Measurements from ENCODE around the gene IGF2R.
"Not testable (repeated sequence)": the region's sequence is repeated elsewhere in the genome, so short reads cannot be mapped to it uniquely, and the experiment has no call there.

The IGF2R gene

GRCh38 chr6:159995405-159995804 is 26.5 kb downstream of the IGF2R start:
- no peak overlapping the region for H3K4me3 Mint-ChIP-seq
- no peak overlapping the region for H3K27ac Mint-ChIP-seq
- peaks cover 94% of the 10 kb centered on the region for H3K4me1 Mint-ChIP-seq (ENCODE audit: low read depth)
- peaks cover 6% of the 10 kb centered on the region for H3K9me3 Mint-ChIP-seq
- no peaks in the 10 kb centered on the region for H3K27me3 Mint-ChIP-seq
- H3K36me3 Mint-ChIP-seq (ENCODE audit: low read depth): peaks cover 81% of the 10 kb centered on the region

GRCh38 chr6:159996087-159996622 is 27.3 kb downstream of the IGF2R start:
- peak overlapping the region; percentile 81 for H3K27ac Mint-ChIP-seq
- H3K36me3 Mint-ChIP-seq (ENCODE audit: low read depth): peaks cover 83% of the 10 kb centered on the region
- H3K27me3 Mint-ChIP-seq: no peaks in the 10 kb centered on the region
- peak overlapping the region; percentile 25 for H3K4me3 Mint-ChIP-seq
- H3K9me3 Mint-ChIP-seq: peaks cover 6% of the 10 kb centered on the region
- H3K4me1 Mint-ChIP-seq (ENCODE audit: low read depth): peaks cover 92% of the 10 kb centered on the region

- peaks cover 6% of the 10 kb centered on the region for H3K9me3 Mint-ChIP-seq
- no peaks in the 10 kb centered on the region for H3K27me3 Mint-ChIP-seq
- H3K27ac Mint-ChIP-seq: peak overlapping the region; percentile 93
- no peak overlapping the region for H3K4me3 Mint-ChIP-seq
- H3K36me3 Mint-ChIP-seq (ENCODE audit: low read depth): peaks cover 78% of the 10 kb centered on the region
- peaks cover 86% of the 10 kb centered on the region for H3K4me1 Mint-ChIP-seq (ENCODE audit: low read depth)
These were observed 28.0 kb downstream of the IGF2R start for GRCh38 chr6:159996626-159997497.

GRCh38 chr6:159997498-159998101 is 28.7 kb downstream of the IGF2R start:
- peaks cover 85% of the 10 kb centered on the region for H3K4me1 Mint-ChIP-seq (ENCODE audit: low read depth)
- H3K27me3 Mint-ChIP-seq: no peaks in the 10 kb centered on the region
- peak overlapping the region; percentile 58 for H3K4me3 Mint-ChIP-seq
- H3K27ac Mint-ChIP-seq: peak overlapping the region; percentile 93
- H3K9me3 Mint-ChIP-seq: peaks cover 6% of the 10 kb centered on the region
- peaks cover 75% of the 10 kb centered on the region for H3K36me3 Mint-ChIP-seq (ENCODE audit: low read depth)

GRCh38 chr6:159998538-159998937 is 29.7 kb downstream of the IGF2R start:
- Mint-ChIP-seq H3K27ac (peak overlapping the region; percentile 93), H3K9me3 (peaks cover 6% of the 10 kb centered on the region), H3K4me3 (peak overlapping the region; percentile 58), H3K4me1 (ENCODE audit: low read depth) (peaks cover 76% of the 10 kb centered on the region), H3K36me3 (ENCODE audit: low read depth) (peaks cover 72% of the 10 kb centered on the region), H3K27me3 (no peaks in the 10 kb centered on the region)

- Mint-ChIP-seq H3K4me3 (peak overlapping the region; percentile 57), H3K27me3 (no peaks in the 10 kb centered on the region), H3K4me1 (ENCODE audit: low read depth) (peaks cover 78% of the 10 kb centered on the region), H3K36me3 (ENCODE audit: low read depth) (peaks cover 72% of the 10 kb centered on the region), H3K9me3 (peaks cover 2% of the 10 kb centered on the region), H3K27ac (peak overlapping the region; percentile 93)
These were observed 30.4 kb downstream of the IGF2R start for GRCh38 chr6:159999240-159999671.

GRCh38 chr6:160000280-160000704 is 31.4 kb downstream of the IGF2R start:
- peak overlapping the region; percentile 51 for H3K27ac Mint-ChIP-seq
- H3K9me3 Mint-ChIP-seq: no peaks in the 10 kb centered on the region
- H3K36me3 Mint-ChIP-seq (ENCODE audit: low read depth): peaks cover 70% of the 10 kb centered on the region
- H3K4me3 Mint-ChIP-seq: no peak overlapping the region
- peaks cover 75% of the 10 kb centered on the region for H3K4me1 Mint-ChIP-seq (ENCODE audit: low read depth)
- no peaks in the 10 kb centered on the region for H3K27me3 Mint-ChIP-seq

GRCh38 chr6:160000893-160001427 is 32.1 kb downstream of the IGF2R start:
- peaks cover 70% of the 10 kb centered on the region for H3K4me1 Mint-ChIP-seq (ENCODE audit: low read depth)
- H3K9me3 Mint-ChIP-seq, H3K4me3 Mint-ChIP-seq, H3K27ac Mint-ChIP-seq, H3K27me3 Mint-ChIP-seq: not testable (repeated sequence)
- peaks cover 63% of the 10 kb centered on the region for H3K36me3 Mint-ChIP-seq (ENCODE audit: low read depth)

- Mint-ChIP-seq H3K27ac (no peak overlapping the region), H3K36me3 (ENCODE audit: low read depth) (peaks cover 56% of the 10 kb centered on the region), H3K27me3 (no peaks in the 10 kb centered on the region), H3K4me3 (no peak overlapping the region), H3K9me3 (no peaks in the 10 kb centered on the region), H3K4me1 (ENCODE audit: low read depth) (peaks cover 68% of the 10 kb centered on the region)
These were observed 34.0 kb downstream of the IGF2R start for GRCh38 chr6:160002882-160003281.

- peaks cover 64% of the 10 kb centered on the region for H3K4me1 Mint-ChIP-seq (ENCODE audit: low read depth)
- no peaks in the 10 kb centered on the region for H3K9me3 Mint-ChIP-seq
- peaks cover 56% of the 10 kb centered on the region for H3K36me3 Mint-ChIP-seq (ENCODE audit: low read depth)
- no peaks in the 10 kb centered on the region for H3K27me3 Mint-ChIP-seq
- H3K27ac Mint-ChIP-seq: peak overlapping the region; percentile 28
- no peak overlapping the region for H3K4me3 Mint-ChIP-seq
These were observed 35.1 kb downstream of the IGF2R start for GRCh38 chr6:160004018-160004417.

- Mint-ChIP-seq H3K27me3 (no peaks in the 10 kb centered on the region), H3K4me1 (ENCODE audit: low read depth) (peaks cover 58% of the 10 kb centered on the region), H3K27ac (peak overlapping the region; percentile 51), H3K36me3 (ENCODE audit: low read depth) (peaks cover 56% of the 10 kb centered on the region), H3K4me3 (no peak overlapping the region), H3K9me3 (no peaks in the 10 kb centered on the region)
These were observed 35.7 kb downstream of the IGF2R start for GRCh38 chr6:160004419-160005175.

GRCh38 chr6:160005211-160005610 is 36.3 kb downstream of the IGF2R start:
- Mint-ChIP-seq H3K27ac (peak overlapping the region; percentile 51), H3K4me1 (ENCODE audit: low read depth) (peaks cover 52% of the 10 kb centered on the region), H3K36me3 (ENCODE audit: low read depth) (peaks cover 55% of the 10 kb centered on the region), H3K27me3 (no peaks in the 10 kb centered on the region), H3K9me3 (no peaks in the 10 kb centered on the region), H3K4me3 (no peak overlapping the region)

- H3K9me3 Mint-ChIP-seq: no peaks in the 10 kb centered on the region
- H3K4me3 Mint-ChIP-seq: peak overlapping the region; percentile 38
- H3K4me1 Mint-ChIP-seq (ENCODE audit: low read depth): peaks cover 46% of the 10 kb centered on the region
- H3K27me3 Mint-ChIP-seq: no peaks in the 10 kb centered on the region
- peaks cover 58% of the 10 kb centered on the region for H3K36me3 Mint-ChIP-seq (ENCODE audit: low read depth)
- no peak overlapping the region for H3K27ac Mint-ChIP-seq
These were observed 37.1 kb downstream of the IGF2R start for GRCh38 chr6:160005861-160006540.

GRCh38 chr6:160007145-160007544 is 38.3 kb downstream of the IGF2R start:
- H3K4me1 Mint-ChIP-seq (ENCODE audit: low read depth): peaks cover 47% of the 10 kb centered on the region
- H3K27me3 Mint-ChIP-seq: no peaks in the 10 kb centered on the region
- no peaks in the 10 kb centered on the region for H3K9me3 Mint-ChIP-seq
- H3K4me3 Mint-ChIP-seq: no peak overlapping the region
- peaks cover 69% of the 10 kb centered on the region for H3K36me3 Mint-ChIP-seq (ENCODE audit: low read depth)
- H3K27ac Mint-ChIP-seq: no peak overlapping the region
